Amniotic stem cell (primary cell): ENCODE measurements around the gene TP53BP2.
"Not testable (repeated sequence)": the region's sequence is repeated elsewhere in the genome, so short reads cannot be mapped to it uniquely, and the experiment has no call there.

Experiments used
- DNase-seq: peaks from one replicate; lab custom pipeline; 2025; lab: John Stamatoyannopoulos, UW

Gene TP53BP2

GRCh38 chr1:223852337-223852736 lies 6.6 kb upstream of the TP53BP2 start:
- no peak for DNase-seq

- no peak for DNase-seq
Measured at GRCh38 chr1:223849352-223850254, 3.9 kb upstream of the TP53BP2 start.

- no peak for DNase-seq
Measured at GRCh38 chr1:223848536-223848935, 2.8 kb upstream of the TP53BP2 start.

GRCh38 chr1:223847781-223848345 lies 2.1 kb upstream of the TP53BP2 start:
- no peak for DNase-seq

GRCh38 chr1:223845037-223845809 lies 524 bp downstream of the TP53BP2 start:
- DNase-seq: peak; percentile 38

GRCh38 chr1:223844787-223845036 lies 1.0 kb downstream of the TP53BP2 start:
- no peak for DNase-seq

GRCh38 chr1:223843934-223844786 lies 1.6 kb downstream of the TP53BP2 start:
- DNase-seq: no peak

- no peak for DNase-seq
Measured at GRCh38 chr1:223842784-223843183, 3.0 kb downstream of the TP53BP2 start.

GRCh38 chr1:223841977-223842623 lies 3.6 kb downstream of the TP53BP2 start:
- DNase-seq: not testable (repeated sequence)

GRCh38 chr1:223840254-223840653 lies 5.5 kb downstream of the TP53BP2 start:
- no peak for DNase-seq

- no peak for DNase-seq
Measured at GRCh38 chr1:223838125-223838854, 7.5 kb downstream of the TP53BP2 start.

- no peak for DNase-seq
Measured at GRCh38 chr1:223837687-223838086, 8.1 kb downstream of the TP53BP2 start.

- DNase-seq: no peak
Measured at GRCh38 chr1:223837206-223837605, 8.5 kb downstream of the TP53BP2 start.

GRCh38 chr1:223836586-223836985 lies 9.2 kb downstream of the TP53BP2 start:
- DNase-seq: no peak

- DNase-seq: no peak
Measured at GRCh38 chr1:223835754-223836153, 10.0 kb downstream of the TP53BP2 start.

GRCh38 chr1:223834660-223835263 lies 11.0 kb downstream of the TP53BP2 start:
- DNase-seq: no peak

GRCh38 chr1:223833948-223834347 lies 11.8 kb downstream of the TP53BP2 start:
- DNase-seq: no peak

- no peak for DNase-seq
Measured at GRCh38 chr1:223832637-223832943, 13.2 kb downstream of the TP53BP2 start.

- peak; percentile 56 for DNase-seq
Measured at GRCh38 chr1:223831755-223832636, 13.8 kb downstream of the TP53BP2 start.

- no peak for DNase-seq
Measured at GRCh38 chr1:223829678-223830077, 16.1 kb downstream of the TP53BP2 start.
